Anterior cingulate cortex (tissue), 58 donors: ENCODE data around the gene STOX1.
"Not testable (repeated sequence)": the region's sequence is repeated elsewhere in the genome, so short reads cannot be mapped to it uniquely, and the experiment has no call there.

ENCODE experiments used
- DNase-seq, 58 donors: peaks; one replicate each; lab custom pipeline; 2025; lab: John Stamatoyannopoulos, UW

The STOX1 gene

GRCh38 chr10:68828833-68829232 lies 1.5 kb downstream of the STOX1 start:
- peak in 1 of 58 donors; percentile 21 for DNase-seq

DNA sequence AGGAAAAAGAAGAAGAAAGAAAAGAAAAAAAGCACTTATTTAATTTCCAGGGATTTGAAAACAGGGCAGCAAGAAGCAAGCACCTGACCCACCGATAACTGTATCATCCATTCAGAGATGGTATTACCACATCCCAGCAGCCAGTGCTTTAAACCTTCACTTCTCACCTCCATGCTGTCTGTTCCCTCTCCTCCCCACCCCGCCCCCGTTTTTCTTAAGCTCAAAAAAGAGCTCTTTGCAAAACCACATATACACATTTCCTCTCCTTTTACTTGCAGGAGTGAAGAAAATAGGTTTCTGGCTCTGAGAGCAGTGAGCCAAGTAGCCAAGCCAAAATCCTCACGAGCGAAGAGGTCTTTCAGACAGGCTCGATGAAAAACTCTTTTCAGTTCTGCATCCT lies 2.2 kb downstream of the STOX1 start:
- DNase-seq, result peak in 10 of 58 donors; percentile 3 to 44 (median 15)

GRCh38 chr10:68829952-68830351 lies 2.6 kb downstream of the STOX1 start:
- DNase-seq, result peak in 3 of 58 donors; percentile 12 to 44 (median 19)

GRCh38 chr10:68831961-68832455 lies 4.7 kb downstream of the STOX1 start:
- no peak for DNase-seq

DNA sequence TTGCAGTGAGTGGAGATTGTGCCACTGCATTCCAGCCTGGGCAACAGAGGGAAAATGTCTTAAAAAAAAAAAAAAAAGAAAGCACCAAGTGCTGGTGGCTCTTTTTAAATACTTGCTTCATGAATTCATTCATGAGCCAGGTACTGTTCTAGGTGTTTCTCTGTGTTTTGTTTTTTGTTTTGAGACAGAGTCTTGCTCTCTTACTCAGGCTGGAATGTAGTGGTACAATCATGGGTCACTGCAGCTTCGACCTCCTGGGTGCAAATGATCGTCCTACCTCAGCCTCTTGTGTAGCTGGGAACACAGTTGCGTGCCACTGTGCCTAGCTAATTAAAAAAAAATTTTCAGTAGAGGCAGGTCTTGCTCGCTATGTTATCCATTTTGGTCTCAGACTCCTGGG lies 5.3 kb downstream of the STOX1 start:
- DNase-seq, result no peak

GRCh38 chr10:68837626-68838322 lies 10.4 kb downstream of the STOX1 start:
- no peak for DNase-seq

DNA sequence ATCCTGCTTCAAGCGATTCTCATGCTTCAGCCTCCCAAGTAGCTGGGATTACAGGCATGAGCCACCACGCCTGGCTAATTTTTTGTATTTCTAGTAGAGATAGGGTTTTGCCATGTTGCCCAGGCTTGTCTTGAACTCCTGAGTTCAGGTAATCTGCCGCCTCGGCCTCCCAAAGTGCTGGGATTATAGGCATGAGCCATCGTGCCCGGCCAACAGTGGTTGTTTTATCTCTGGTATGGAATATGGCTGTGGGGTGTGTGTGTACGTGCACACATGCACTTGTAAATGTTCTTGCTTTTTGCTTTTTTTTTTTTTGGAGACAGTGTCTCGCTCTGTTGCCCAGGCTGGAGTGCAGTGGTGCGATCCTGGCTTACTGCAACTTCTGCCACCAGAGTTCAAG lies 13.3 kb downstream of the STOX1 start:
- not testable (repeated sequence) for DNase-seq

DNA sequence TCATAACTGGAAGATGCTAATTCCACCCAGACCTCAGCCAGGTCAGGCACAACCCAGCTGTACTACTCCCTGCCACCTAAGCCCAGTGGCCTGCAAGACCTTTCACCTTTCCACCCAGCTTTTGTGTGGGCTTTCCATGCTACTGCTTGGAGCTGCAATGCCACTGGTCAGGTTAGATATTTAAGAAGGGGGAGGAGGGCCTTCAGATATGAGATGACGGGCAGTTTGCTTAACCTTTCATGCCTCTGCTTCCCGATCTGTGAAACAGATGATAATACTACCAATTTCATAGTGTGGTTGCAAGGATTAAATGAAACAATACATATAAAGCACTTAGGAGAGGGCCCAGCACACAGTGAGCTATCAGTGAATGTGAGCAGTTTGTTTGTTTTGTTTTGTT lies 20.9 kb downstream of the STOX1 start:
- no peak for DNase-seq

DNA sequence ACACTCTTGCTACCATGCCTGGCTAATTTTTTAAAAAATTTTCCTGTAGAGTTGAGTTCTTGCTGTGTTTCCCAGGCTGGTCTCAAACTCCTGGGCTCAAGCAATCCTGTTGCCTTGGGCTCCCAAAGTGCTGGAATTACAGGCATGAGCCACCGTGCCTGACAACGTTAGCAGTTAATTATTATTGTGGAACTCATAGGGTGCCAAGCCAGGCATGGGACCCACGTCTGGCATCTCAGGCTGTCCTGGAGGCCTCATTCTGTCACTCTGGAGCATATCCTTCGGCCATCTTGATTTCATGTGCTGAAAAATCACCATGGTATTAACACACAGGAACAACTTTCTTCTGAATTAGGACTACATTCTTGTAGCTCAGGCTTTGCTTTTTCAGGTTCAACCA lies 21.5 kb downstream of the STOX1 start:
- DNase-seq, result no peak

GRCh38 chr10:68856352-68856751 lies 29.0 kb downstream of the STOX1 start:
- DNase-seq, result no peak

DNA sequence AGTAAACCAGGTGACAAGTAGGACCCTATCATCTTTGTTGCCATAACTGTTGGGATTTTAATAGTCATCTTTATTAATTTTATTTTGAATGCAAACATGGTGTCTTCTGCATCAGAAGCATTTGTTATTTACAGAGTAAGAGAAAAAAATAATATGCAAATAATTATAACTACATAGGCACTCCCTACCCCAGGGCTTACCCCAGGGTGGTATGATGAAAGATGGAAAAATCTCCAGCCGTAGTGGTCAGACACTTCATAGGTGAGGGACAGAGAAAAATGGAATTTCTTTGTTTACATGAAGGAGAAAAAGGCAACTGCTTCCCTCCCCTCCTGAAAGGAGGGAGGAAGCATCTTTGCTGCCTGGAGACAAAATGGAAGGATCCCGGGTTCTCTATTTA lies 29.7 kb downstream of the STOX1 start:
- DNase-seq, result no peak

DNA sequence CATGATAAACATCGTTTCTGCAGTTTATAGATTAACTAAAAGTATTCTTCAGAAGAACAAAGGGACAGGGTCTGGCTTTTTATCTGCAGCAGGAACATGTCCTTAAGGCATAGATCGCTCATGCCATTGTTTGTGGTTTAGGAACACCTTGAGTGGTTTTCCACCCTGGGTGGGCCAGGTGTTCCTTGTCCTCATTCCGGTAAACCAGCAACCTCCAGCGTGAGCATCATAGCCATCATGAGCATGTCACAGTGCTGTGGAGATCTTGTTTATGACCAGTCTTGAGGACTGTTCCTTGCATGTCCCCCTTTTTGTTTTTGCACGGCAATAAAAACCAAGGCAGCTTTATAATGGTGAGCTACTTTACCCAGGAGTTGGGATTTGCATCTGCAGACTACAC lies 33.9 kb downstream of the STOX1 start:
- DNase-seq, result no peak

DNA sequence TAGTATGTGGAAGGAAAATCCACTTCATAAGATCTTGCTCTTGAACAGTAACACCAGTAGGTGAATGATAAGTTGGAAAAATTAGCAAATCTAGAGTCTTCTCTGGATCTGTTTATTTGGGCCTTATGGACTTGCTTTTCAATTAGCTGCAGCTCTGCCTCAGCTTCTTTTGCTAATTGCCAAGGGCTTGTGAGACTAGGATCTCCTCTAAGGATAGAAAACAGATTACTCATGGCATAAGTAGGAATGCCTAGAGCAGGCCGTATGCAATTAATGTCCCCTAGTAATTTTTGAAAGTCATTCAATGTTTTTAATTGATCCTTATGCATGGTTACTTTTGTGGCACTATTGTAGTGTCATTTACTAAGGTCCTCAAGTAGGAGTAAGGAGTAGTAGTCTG lies 37.3 kb downstream of the STOX1 start:
- no peak for DNase-seq

DNA sequence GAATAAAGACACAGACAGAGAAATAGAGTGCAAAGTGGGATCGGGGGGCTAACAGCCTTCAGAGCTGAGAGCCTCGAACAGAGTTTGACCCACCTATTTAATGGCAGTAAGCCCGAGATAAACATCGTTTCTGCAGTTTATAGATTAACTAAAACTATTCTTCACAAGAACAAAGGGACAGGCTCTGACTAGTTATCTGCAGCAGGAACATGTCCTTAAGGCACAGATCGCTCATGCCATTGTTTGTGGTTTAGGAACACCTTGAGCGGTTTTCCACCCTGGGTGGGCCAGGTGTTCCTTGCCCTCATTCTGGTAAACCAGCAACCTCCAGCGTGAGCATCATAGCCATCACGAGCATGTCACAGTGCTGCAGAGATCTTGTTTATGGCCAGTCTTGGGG lies 40.8 kb downstream of the STOX1 start:
- DNase-seq, result not testable (repeated sequence)

DNA sequence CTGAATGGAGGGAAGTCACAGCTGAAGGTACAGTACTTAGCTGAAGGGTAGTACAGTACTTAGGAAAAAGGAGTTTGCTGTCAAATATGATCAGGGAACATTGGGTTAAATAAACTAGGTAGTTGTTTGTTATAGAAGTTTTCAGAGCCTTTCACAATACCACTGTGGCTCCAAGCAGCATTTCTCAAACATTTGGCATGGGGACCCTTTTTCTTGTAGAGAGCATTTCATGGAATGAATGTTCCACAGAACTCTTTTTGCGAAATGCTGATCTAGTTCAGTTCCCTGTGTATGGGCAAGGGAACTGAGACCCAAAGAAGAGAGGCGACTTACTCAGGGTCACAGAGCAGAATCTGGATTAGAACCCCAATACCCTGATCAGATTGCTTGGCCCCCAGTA lies 42.3 kb downstream of the STOX1 start:
- DNase-seq, result peak in 1 of 58 donors; percentile 31

GRCh38 chr10:68870061-68870460 lies 42.7 kb downstream of the STOX1 start:
- DNase-seq, result no peak

DNA sequence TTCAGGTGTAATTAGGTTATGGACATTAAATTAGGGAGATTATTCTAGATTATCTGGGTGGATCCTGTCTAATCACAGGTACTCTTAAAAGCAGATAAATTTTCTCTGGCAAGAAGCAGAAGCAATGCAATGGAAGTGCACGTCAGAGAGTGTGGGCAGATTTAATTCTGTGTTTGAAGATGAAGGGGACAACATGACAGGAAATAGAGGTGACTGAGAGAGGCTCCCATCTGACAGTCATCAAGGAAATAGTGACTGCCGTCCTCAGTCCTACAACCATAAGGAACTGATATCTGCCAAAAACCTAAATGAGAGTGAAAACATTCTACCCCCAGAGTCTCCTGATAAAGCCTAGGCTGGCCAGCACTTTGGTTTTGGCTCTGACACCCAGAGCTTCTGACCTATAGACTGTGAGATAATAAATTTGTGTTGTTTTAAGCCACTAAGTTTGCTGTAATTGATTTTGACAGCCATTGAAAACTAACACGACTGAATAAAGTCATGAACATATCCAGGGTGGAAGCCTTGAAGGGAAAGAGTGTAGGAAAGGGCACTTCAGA lies 43.3 kb downstream of the STOX1 start:
- DNase-seq, result no peak

- DNase-seq, result peak in 1 of 58 donors; percentile 2
Observed at GRCh38 chr10:68871105-68871711, 43.9 kb downstream of the STOX1 start.

DNA sequence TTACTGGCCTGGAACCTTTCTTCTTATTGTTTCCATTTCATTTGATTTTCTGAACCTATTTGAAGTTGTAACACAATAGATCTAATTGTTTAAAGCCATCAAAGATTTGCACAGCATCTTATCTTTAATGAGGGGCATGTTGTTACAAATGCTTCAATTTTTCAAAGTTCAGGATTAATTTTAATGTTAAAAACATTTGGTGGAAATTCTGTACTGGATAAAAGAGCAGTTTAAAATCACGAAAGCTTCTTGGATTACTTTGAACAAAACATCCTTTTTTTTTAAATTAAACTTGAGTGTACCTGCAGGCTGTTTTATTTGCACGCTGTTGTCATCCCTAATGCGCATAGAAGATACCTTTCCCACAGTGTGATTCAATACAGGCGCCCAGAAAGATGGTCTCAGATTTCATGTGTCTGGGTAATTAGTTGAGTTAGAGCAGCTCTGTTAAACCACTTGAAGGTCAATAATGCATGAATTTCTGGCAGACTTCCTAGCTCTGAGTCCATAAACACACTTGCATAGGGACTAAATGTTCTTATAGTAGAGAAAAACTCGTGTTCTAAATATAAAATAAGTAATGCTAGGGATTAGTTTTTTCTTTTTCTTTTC lies 44.5 kb downstream of the STOX1 start:
- peak in 3 of 58 donors; percentile 0 to 65 (median 4) for DNase-seq

- no peak for DNase-seq
Observed at GRCh38 chr10:68876246-68877138, 49.2 kb downstream of the STOX1 start.
